ENCODE measurements around the gene ZSCAN31. TPM values are rescaled to one million over a fixed set of nuclear protein-coding genes. Genes with fewer than 3 reads are reported as not detected.
"Not testable (repeated sequence)": the region's sequence is repeated elsewhere in the genome, so short reads cannot be mapped to it uniquely, and the experiment has no call there.

The ZSCAN31 gene
- total and polyA plus RNA-seq, 8 donors = 2.3 to 13.4 (median 8.1) TPM

DNA sequence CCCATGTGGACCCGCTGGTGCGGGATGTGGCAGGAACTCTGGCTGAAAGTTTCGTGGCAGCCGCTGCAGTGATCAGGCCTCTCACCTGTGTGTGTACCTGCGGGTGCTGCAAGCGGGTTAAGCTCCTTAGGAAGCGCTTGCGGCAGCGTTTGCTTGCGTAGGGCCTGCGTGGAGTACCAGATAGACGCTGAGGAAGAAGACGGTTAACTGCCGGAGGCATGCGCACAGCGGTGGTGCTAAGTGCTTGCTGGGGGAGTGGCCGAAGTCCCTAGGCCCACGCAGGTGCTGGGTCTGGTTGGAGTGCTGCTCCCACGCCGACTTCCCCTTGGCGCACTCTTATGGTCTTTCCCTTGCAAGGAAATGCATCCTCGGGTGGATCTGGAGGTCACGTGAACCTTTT, 23.0 kb downstream of the ZSCAN31 start:
- intact Hi-C loops (cut with DNase I; ENCODE audit: low total_unique reads) = no loop called here
- 88 to 92% (median 91%) methylated on average over 9 to 23 of the region's 23 CpGs for WGBS, 5 donors

GRCh38 chr6:28311139-28311823, 24.7 kb downstream of the ZSCAN31 start:
- intact Hi-C loops (cut with DNase I; ENCODE audit: low total_unique reads) = no loop called here
- peaks cover 0 to 32% (median 7%) of the 10 kb centered on the region in 4 donors for H3K9me3 ChIP-seq
- no peaks in the 10 kb centered on the region for H3K27me3 ChIP-seq
- no peak for TF ChIP-seq EP300 (IDR thresholded peaks at IDR 0.05)
- TF ChIP-seq, protein P1, sequence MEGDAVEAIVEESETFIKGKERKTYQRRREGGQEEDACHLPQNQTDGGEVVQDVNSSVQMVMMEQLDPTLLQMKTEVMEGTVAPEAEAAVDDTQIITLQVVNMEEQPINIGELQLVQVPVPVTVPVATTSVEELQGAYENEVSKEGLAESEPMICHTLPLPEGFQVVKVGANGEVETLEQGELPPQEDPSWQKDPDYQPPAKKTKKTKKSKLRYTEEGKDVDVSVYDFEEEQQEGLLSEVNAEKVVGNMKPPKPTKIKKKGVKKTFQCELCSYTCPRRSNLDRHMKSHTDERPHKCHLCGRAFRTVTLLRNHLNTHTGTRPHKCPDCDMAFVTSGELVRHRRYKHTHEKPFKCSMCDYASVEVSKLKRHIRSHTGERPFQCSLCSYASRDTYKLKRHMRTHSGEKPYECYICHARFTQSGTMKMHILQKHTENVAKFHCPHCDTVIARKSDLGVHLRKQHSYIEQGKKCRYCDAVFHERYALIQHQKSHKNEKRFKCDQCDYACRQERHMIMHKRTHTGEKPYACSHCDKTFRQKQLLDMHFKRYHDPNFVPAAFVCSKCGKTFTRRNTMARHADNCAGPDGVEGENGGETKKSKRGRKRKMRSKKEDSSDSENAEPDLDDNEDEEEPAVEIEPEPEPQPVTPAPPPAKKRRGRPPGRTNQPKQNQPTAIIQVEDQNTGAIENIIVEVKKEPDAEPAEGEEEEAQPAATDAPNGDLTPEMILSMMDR (IDR thresholded peaks at IDR 0.05) = no peak
- TF ChIP-seq POLR2A (IDR thresholded peaks at IDR 0.05) = no peak
- TF ChIP-seq POLR2AphosphoS5 (IDR thresholded peaks at IDR 0.05) = no peak
- peaks cover 0 to 25% (median 5%) of the 10 kb centered on the region in 4 donors for H3K36me3 ChIP-seq
- no peak for DNase-seq
- no peak overlapping the region for H3K4me3 ChIP-seq
- no peaks in the 10 kb centered on the region for H3K4me1 ChIP-seq
- H3K27ac ChIP-seq = no peak overlapping the region
- 84 to 90% (median 85%) methylated on average over 9 of the region's 9 CpGs for WGBS, 5 donors

More for the DNA sequence above, 23.0 kb downstream of the ZSCAN31 start:
- TF ChIP-seq EP300 (IDR thresholded peaks at IDR 0.05) = no peak
- TF ChIP-seq, protein P1 (IDR thresholded peaks at IDR 0.05) = no peak
- no peak for TF ChIP-seq POLR2AphosphoS5 (IDR thresholded peaks at IDR 0.05)
- no peak for TF ChIP-seq POLR2A (IDR thresholded peaks at IDR 0.05)
- Histone ChIP-seq H3K27ac (no peak overlapping the region), H3K9me3 (peaks cover 0 to 17% (median 3%) of the 10 kb centered on the region in 4 donors), H3K36me3 (peaks cover 0 to 25% (median 5%) of the 10 kb centered on the region in 4 donors), H3K4me3 (no peak overlapping the region), H3K4me1 (no peaks in the 10 kb centered on the region), H3K27me3 (no peaks in the 10 kb centered on the region)
- no peak for DNase-seq

DNA sequence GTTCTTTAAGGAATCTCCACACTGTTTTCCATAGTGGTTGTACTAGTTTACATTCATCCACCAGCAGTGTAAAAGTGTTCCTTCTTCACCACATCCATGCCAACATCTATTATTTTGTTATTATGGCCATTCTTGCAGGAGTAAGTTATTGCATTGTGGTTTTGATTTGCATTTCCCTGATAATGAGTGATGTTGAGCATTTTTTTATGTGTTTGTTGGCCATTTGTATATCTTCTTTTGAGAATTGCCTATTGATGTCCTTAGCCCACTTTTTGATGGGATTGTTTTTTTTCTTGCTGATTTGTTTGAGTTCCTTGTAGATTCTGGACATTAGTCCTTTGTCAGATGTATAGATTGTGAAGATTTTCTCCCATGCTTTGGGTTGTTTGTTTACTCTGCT, 29.6 kb downstream of the ZSCAN31 start:
- H3K27ac ChIP-seq; intact Hi-C loops (cut with DNase I; ENCODE audit: low total_unique reads); DNase-seq; H3K4me3 ChIP-seq; H3K4me1 ChIP-seq; H3K27me3 ChIP-seq: not testable (repeated sequence)
- H3K9me3 ChIP-seq = peaks cover 0 to 36% (median 9%) of the 10 kb centered on the region in 4 donors
- peaks cover 3 to 21% (median 7%) of the 10 kb centered on the region in 4 donors for H3K36me3 ChIP-seq

GRCh38 chr6:28303570-28303969, 32.4 kb downstream of the ZSCAN31 start:
- H3K4me3 ChIP-seq = no peak overlapping the region
- no peaks in the 10 kb centered on the region for H3K27me3 ChIP-seq
- H3K36me3 ChIP-seq = peaks cover 9 to 38% (median 21%) of the 10 kb centered on the region in 4 donors
- TF ChIP-seq POLR2A (IDR thresholded peaks at IDR 0.05) = no peak
- no peak for TF ChIP-seq EP300 (IDR thresholded peaks at IDR 0.05)
- TF ChIP-seq, protein P1 (IDR thresholded peaks at IDR 0.05) = no peak
- no peak for TF ChIP-seq POLR2AphosphoS5 (IDR thresholded peaks at IDR 0.05)
- intact Hi-C loops (cut with DNase I; ENCODE audit: low total_unique reads) = no loop called here
- H3K9me3 ChIP-seq = peaks cover 0 to 26% (median 9%) of the 10 kb centered on the region in 4 donors
- DNase-seq = no peak
- no peaks in the 10 kb centered on the region for H3K4me1 ChIP-seq
- 78 to 89% (median 83%) methylated on average over 3 of the region's 3 CpGs for WGBS, 5 donors
- no peak overlapping the region for H3K27ac ChIP-seq

GRCh38 chr6:28296520-28297060, 39.4 kb downstream of the ZSCAN31 start:
- 91 to 96% (median 93%) methylated on average over 7 of the region's 7 CpGs for WGBS, 5 donors
- no peak for DNase-seq
- H3K4me1 ChIP-seq = no peaks in the 10 kb centered on the region
- intact Hi-C loops (cut with DNase I; ENCODE audit: low total_unique reads) = no loop called here
- no peaks in the 10 kb centered on the region for H3K27me3 ChIP-seq
- H3K27ac ChIP-seq = no peak overlapping the region
- TF ChIP-seq POLR2AphosphoS5 (IDR thresholded peaks at IDR 0.05) (no peak), POLR2A (IDR thresholded peaks at IDR 0.05) (no peak), EP300 (IDR thresholded peaks at IDR 0.05) (no peak)
- TF ChIP-seq, protein P1 (IDR thresholded peaks at IDR 0.05) = no peak
- H3K36me3 ChIP-seq = peaks cover 8 to 53% (median 28%) of the 10 kb centered on the region in 4 donors
- H3K9me3 ChIP-seq = no peaks in the 10 kb centered on the region
- no peak overlapping the region for H3K4me3 ChIP-seq
